Testis (tissue), 2 donors: ENCODE data around the gene VWA8.

ENCODE experiments used
- CTCF ChIP-seq, 3 experiments: fragments of 450-650 bp in 2 of 3; fragments of 200-600 bp in 1 of 3; sonication (generic) in 1 of 3; IDR thresholded peaks; one replicate each; pipeline ENCODE4 v1.5.1; 2016 to 2019; ENCODE audit warnings: antibody characterized with exemption in 3 of 3, mild to moderate bottlenecking in 2 of 3, moderate library complexity in 1 of 3
- POLR2A ChIP-seq: fragments of 450-650 bp; IDR thresholded peaks from one replicate; pipeline ENCODE4 v1.6.1; 2017; ENCODE audit warnings: antibody characterized with exemption, mild to moderate bottlenecking, moderate library complexity

- TF ChIP-seq CTCF (IDR thresholded peaks at IDR 0.05) (no peak), POLR2A (no peak)
These were observed 133.2 kb downstream of the VWA8 start for GRCh38 chr13:41827507-41828213.
